Neural progenitor cell (in vitro differentiated cells): ENCODE results near the gene PSMD13. TPM values are rescaled to one million over a fixed set of nuclear protein-coding genes. Genes with fewer than 3 reads are reported as not detected.
"Not testable (repeated sequence)": the region's sequence is repeated elsewhere in the genome, so short reads cannot be mapped to it uniquely, and the experiment has no call there.

Experiments
- DNase-seq: peaks from one replicate; pipeline ENCODE4 v3.0.0-alpha.2; 2016; ENCODE audit warnings: low spot score
- H2AFZ ChIP-seq: fragments of 200-600 bp; sonication (generic); replicated peaks from 2 replicates; pipeline ENCODE4 v1.6.1; 2016; ENCODE audit warnings: antibody characterized with exemption
- H3F3A ChIP-seq: fragments of 200-600 bp; sonication (generic); 2 replicates; pipeline ENCODE4 v1.6.1; 2016; ENCODE audit warnings: antibody characterized with exemption, low read depth
- H3K27ac ChIP-seq: fragments of 200-600 bp; sonication (generic); 2 replicates; pipeline ENCODE4 v1.5.1; 2016; ENCODE audit warnings: mild to moderate bottlenecking
- H3K27me3 ChIP-seq: fragments of 200-600 bp; sonication (generic); 2 replicates; pipeline ENCODE4 v1.6.1; 2016; ENCODE audit warnings: mild to moderate bottlenecking, moderate library complexity
- H3K36me3 ChIP-seq: fragments of 200-600 bp; sonication (generic); 2 replicates; pipeline ENCODE4 v1.5.1; 2016
- H3K4me1 ChIP-seq: fragments of 200-600 bp; sonication (generic); 2 replicates; pipeline ENCODE4 v1.6.1; 2016; ENCODE audit warnings: mixed run types
- H3K4me2 ChIP-seq: fragments of 200-600 bp; sonication (generic); 2 replicates; pipeline ENCODE4 v1.6.1; 2016
- H3K4me3 ChIP-seq: fragments of 200-600 bp; sonication (generic); 2 replicates; pipeline ENCODE4 v1.5.1; 2016
- H3K79me2 ChIP-seq: fragments of 200-600 bp; sonication (generic); 2 replicates; pipeline ENCODE4 v1.6.1; 2016; ENCODE audit warnings: low read depth
- H3K9ac ChIP-seq: fragments of 200-600 bp; sonication (generic); 2 replicates; pipeline ENCODE4 v1.6.1; 2016
- H3K9me3 ChIP-seq: fragments of 200-600 bp; sonication (generic); 2 replicates; pipeline ENCODE4 v1.5.1; 2016; ENCODE audit warnings: low read depth
- H4K20me1 ChIP-seq: fragments of 200-600 bp; sonication (generic); 2 replicates; pipeline ENCODE4 v1.6.1; 2016; ENCODE audit warnings: low read depth
- H3K27ac Mint-ChIP-seq: 3 replicates; pipeline ENCODE4 v1.8.0; 2021; ENCODE audit warnings: mixed read lengths
- H3K27me3 Mint-ChIP-seq: 2 replicates; pipeline ENCODE4 v1.8.0; 2022; ENCODE audit warnings: low read depth, mild to moderate bottlenecking, inconsistent platforms, moderate library complexity, mixed read lengths; ENCODE audit not compliant: insufficient read depth
- H3K36me3 Mint-ChIP-seq: 3 replicates; pipeline ENCODE4 v1.8.0; 2021; ENCODE audit warnings: mixed read lengths
- H3K4me1 Mint-ChIP-seq: 3 replicates; pipeline ENCODE4 v1.8.0; 2021; ENCODE audit warnings: mixed read lengths
- H3K4me3 Mint-ChIP-seq: 3 replicates; pipeline ENCODE4 v1.8.0; 2021; ENCODE audit warnings: mild to moderate bottlenecking, moderate library complexity, mixed read lengths
- H3K9me3 Mint-ChIP-seq: 3 replicates; pipeline ENCODE4 v1.8.0; 2020; ENCODE audit warnings: mixed read lengths
- EZH2 ChIP-seq: fragments of 200-600 bp; sonication (generic); IDR thresholded peaks from 2 replicates; pipeline ENCODE4 v1.6.1; 2017; ENCODE audit warnings: antibody characterized with exemption, mild to moderate bottlenecking, moderate library complexity
- EZH2phosphoT487 ChIP-seq: fragments of 200-600 bp; sonication (generic); IDR thresholded peaks from 2 replicates; pipeline ENCODE4 v1.6.1; 2017; ENCODE audit warnings: antibody characterized with exemption
- total RNA-seq: library from RNA; depleted of rRNA; stranded (reverse); fragments of >200 nt; gene quantifications from 2 replicates; pipeline ENCODE4 v1.2.3, GENCODE V29; 2015; ENCODE audit warnings: low replicate concordance
- TF ChIP-seq, protein P1 (sequence below): fragments of 200-600 bp; sonication (generic); IDR thresholded peaks from 2 replicates; pipeline ENCODE4 v1.5.1; 2017; ENCODE audit warnings: antibody characterized with exemption, mild to moderate bottlenecking

PSMD13 gene
- total RNA-seq, 1 donor from 2014 or later, result 90.6 TPM

DNA sequence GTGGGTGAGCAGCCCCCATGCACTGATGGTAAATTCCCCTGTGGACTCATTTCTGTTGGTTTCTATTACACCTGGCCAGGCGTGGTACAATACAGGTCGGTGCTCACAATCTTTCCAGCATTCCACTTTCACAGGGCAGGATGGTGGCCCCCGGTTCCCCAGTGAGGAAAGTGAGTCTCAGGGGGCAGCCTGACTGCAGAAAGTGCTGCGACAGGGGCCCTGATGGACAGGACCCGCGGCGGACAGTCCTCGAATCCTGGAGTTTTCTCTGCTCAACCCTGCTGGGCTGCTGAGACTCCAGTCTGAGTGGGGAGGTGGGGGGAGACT, 49.1 kb downstream of the PSMD13 start:
- H3K4me1 Mint-ChIP-seq, result peaks cover 20% of the 10 kb centered on the region
- TF ChIP-seq EZH2 (no peak), EZH2phosphoT487 (no peak)
- TF ChIP-seq, protein P1, sequence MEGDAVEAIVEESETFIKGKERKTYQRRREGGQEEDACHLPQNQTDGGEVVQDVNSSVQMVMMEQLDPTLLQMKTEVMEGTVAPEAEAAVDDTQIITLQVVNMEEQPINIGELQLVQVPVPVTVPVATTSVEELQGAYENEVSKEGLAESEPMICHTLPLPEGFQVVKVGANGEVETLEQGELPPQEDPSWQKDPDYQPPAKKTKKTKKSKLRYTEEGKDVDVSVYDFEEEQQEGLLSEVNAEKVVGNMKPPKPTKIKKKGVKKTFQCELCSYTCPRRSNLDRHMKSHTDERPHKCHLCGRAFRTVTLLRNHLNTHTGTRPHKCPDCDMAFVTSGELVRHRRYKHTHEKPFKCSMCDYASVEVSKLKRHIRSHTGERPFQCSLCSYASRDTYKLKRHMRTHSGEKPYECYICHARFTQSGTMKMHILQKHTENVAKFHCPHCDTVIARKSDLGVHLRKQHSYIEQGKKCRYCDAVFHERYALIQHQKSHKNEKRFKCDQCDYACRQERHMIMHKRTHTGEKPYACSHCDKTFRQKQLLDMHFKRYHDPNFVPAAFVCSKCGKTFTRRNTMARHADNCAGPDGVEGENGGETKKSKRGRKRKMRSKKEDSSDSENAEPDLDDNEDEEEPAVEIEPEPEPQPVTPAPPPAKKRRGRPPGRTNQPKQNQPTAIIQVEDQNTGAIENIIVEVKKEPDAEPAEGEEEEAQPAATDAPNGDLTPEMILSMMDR, result no peak

DNA sequence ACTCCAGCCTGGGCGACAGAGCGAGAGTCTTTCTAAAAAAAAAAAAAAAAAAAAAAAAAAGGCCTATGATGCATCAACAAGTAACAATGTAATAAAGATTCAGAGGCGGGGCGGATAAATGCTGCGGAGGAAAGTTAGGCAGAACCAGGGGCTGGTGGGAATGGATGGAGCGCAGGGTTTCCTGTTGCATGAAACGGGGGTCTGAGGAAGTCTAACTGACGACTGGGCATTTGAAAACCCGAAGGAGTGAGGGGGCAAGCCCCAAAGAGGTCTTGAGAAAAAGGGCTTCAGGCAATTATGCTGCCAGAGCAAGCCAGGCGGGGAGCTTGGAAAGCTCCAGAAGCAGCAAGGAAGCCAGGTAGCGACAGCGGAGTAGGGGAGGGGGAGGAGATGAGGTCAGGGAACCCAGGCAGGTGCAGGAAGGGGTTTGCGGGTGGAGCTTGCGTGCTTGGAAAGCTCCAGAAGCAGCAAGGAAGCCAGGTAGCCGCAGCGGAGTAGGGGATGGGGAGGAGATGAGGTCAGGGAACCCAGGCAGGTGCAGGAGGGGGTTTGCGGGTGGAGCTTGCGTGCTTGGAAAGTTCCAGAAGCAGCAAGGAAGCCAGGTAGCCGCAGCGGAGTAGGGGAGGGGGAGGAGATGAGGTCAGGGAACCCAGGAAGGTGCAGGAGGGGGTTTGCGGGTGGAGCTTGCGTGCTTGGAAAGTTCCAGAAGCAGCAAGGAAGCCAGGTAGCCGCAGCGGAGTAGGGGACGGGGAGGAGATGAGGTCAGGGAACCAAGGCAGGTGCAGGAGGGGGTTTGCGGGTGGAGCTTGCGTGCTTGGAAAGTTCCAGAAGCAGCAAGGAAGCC, 50.4 kb downstream of the PSMD13 start:
- peaks cover 21% of the 10 kb centered on the region for H3K27me3 ChIP-seq
- peak overlapping the region; percentile 74 for H3K4me3 Mint-ChIP-seq

More for the DNA sequence above, 49.1 kb downstream of the PSMD13 start:
- no peak overlapping the region for H3K27ac ChIP-seq
- H4K20me1 ChIP-seq, result no peaks in the 10 kb centered on the region
- peaks cover 24% of the 10 kb centered on the region for H3K27me3 ChIP-seq
- H3K79me2 ChIP-seq, result no peaks in the 10 kb centered on the region
- H3K9me3 Mint-ChIP-seq, result peaks cover 2% of the 10 kb centered on the region
- H3K9ac ChIP-seq, result no peak overlapping the region
- H2AFZ ChIP-seq, result no peak overlapping the region
- H3K4me3 Mint-ChIP-seq, result no peak overlapping the region
- no peak overlapping the region for H3K4me2 ChIP-seq
- H3K27me3 Mint-ChIP-seq, result peaks cover 19% of the 10 kb centered on the region
- no peaks in the 10 kb centered on the region for H3K36me3 ChIP-seq
- H3F3A ChIP-seq, result no peaks in the 10 kb centered on the region
- H3K4me1 ChIP-seq, result peaks cover 17% of the 10 kb centered on the region
- no peaks in the 10 kb centered on the region for H3K36me3 Mint-ChIP-seq
- no peak overlapping the region for H3K27ac Mint-ChIP-seq
- DNase-seq, result peak; percentile 1
- H3K9me3 ChIP-seq, result no peaks in the 10 kb centered on the region
- no peak overlapping the region for H3K4me3 ChIP-seq

DNA sequence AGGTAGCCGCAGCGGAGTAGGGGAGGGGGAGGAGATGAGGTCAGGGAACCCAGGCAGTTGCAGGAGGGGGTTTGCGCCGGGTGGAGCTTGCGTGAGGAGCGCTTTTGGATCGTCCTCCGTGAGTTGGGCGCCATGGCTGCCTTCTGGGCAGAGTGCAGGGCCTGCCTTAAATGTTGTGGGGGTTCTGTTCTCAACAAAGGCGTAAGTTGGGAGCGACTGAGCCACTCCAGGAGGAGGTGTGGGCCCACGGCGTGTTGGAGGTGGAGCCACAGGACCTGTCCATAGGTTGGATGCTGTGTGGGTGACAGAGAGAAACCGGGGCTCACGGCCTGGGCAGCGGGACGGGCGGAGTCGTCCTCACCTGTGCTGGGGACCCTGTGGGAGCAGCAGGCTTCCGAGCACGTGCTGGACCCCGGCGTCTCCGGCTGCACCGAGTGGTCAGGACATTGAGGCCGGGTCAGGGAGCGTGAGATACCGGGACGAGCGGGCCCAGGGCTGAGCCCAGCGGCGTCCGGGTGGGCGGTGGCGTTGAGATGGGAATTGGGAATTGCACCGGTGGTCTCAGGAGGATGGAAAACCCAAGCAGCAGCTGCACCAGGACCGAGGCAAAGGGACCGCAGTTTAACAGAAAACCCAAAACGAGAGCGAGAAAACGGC, 51.2 kb downstream of the PSMD13 start:
- H3K4me1 ChIP-seq, result peaks cover 17% of the 10 kb centered on the region
- no peaks in the 10 kb centered on the region for H3K36me3 Mint-ChIP-seq
- peak overlapping the region; percentile 81 for H3K4me3 ChIP-seq
- peaks cover 21% of the 10 kb centered on the region for H3K27me3 ChIP-seq
- H4K20me1 ChIP-seq, result no peaks in the 10 kb centered on the region
- no peaks in the 10 kb centered on the region for H3K9me3 ChIP-seq
- H3F3A ChIP-seq, result no peaks in the 10 kb centered on the region
- peaks cover 2% of the 10 kb centered on the region for H3K9me3 Mint-ChIP-seq
- H3K27ac Mint-ChIP-seq, result no peak overlapping the region
- H3K79me2 ChIP-seq, result no peaks in the 10 kb centered on the region
- peak overlapping the region; percentile 81 for H2AFZ ChIP-seq
- H3K4me1 Mint-ChIP-seq, result peaks cover 22% of the 10 kb centered on the region
- peaks cover 15% of the 10 kb centered on the region for H3K27me3 Mint-ChIP-seq
- H3K4me2 ChIP-seq, result peak overlapping the region; percentile 94
- no peak overlapping the region for H3K27ac ChIP-seq
- DNase-seq, result peak; percentile 25
- H3K4me3 Mint-ChIP-seq, result peak overlapping the region; percentile 87
- no peaks in the 10 kb centered on the region for H3K36me3 ChIP-seq
- no peak overlapping the region for H3K9ac ChIP-seq
- TF ChIP-seq EZH2phosphoT487, result no peak
- TF ChIP-seq, protein P1, result no peak
- TF ChIP-seq EZH2, result no peak

More for the DNA sequence above, 50.4 kb downstream of the PSMD13 start:
- not testable (repeated sequence) for H3K4me3 ChIP-seq, H3K9me3 ChIP-seq, H3K4me2 ChIP-seq, H3K9me3 Mint-ChIP-seq, H3F3A ChIP-seq, H3K27ac ChIP-seq, H3K9ac ChIP-seq, H3K36me3 ChIP-seq, H3K36me3 Mint-ChIP-seq, H4K20me1 ChIP-seq, H2AFZ ChIP-seq, H3K79me2 ChIP-seq
- peaks cover 17% of the 10 kb centered on the region for H3K4me1 ChIP-seq
- Mint-ChIP-seq H3K27ac (peak overlapping the region; percentile 58), H3K4me1 (peaks cover 26% of the 10 kb centered on the region), H3K27me3 (peaks cover 17% of the 10 kb centered on the region)
- DNase-seq, result peak; percentile 1
